Measurements from ENCODE around the gene PAGE1. TPM values are rescaled to one million over a fixed set of nuclear protein-coding genes. Genes with fewer than 3 reads are reported as not detected.

The PAGE1 gene
- total RNA-seq, 1 experiment from 2014 or later, result not detected

GRCh38 chrX:49727847-49728246 is 32.1 kb upstream of the PAGE1 start:
- Histone ChIP-seq H4K8ac (replicated peaks; ENCODE audit: insufficient read length, low read depth, low read length) (no peak overlapping the region), H3K27ac (ENCODE audit: insufficient read length, low read depth, low read length) (no peak overlapping the region), H2BK12ac (ENCODE audit: insufficient read length, low read depth, low read length) (no peak overlapping the region), H3K79me2 (ENCODE audit: insufficient read depth, low read length) (no peaks in the 10 kb centered on the region), H3K23me2 (ENCODE audit: insufficient read length, low read depth, low read length, poor library complexity, severe bottlenecking) (no peaks in the 10 kb centered on the region), H3K79me1 (ENCODE audit: insufficient read depth, low read depth, low read length, poor library complexity, severe bottlenecking) (no peaks in the 10 kb centered on the region), H4K20me1 (ENCODE audit: control insufficient read depth, insufficient read depth, insufficient read length) (no peaks in the 10 kb centered on the region), H3K9me3 (ENCODE audit: control insufficient read depth, low read depth, low read length) (peaks cover 25% of the 10 kb centered on the region), H4K5ac (ENCODE audit: insufficient read length, low read depth, low read length) (no peak overlapping the region), H3K4me2 (ENCODE audit: insufficient read depth, insufficient read length, low read length) (no peak overlapping the region), H3T11ph (ENCODE audit: low read length) (no peak overlapping the region), H3K27me3 (ENCODE audit: insufficient read depth, low read length) (no peaks in the 10 kb centered on the region), H3K23ac (ENCODE audit: insufficient read length, low read depth, low read length) (no peak overlapping the region), H2BK5ac (ENCODE audit: insufficient read length, low read length) (no peak overlapping the region), H2AK5ac (ENCODE audit: insufficient read length, low read length) (no peak overlapping the region), H4K91ac (ENCODE audit: insufficient read length, low read depth, low read length) (no peak overlapping the region), H3K56ac (ENCODE audit: insufficient read length, low read depth, low read length) (no peak overlapping the region), H2BK20ac (ENCODE audit: low read depth, low read length, poor library complexity, severe bottlenecking) (no peak overlapping the region), H2BK15ac (ENCODE audit: low read depth, low read length) (no peak overlapping the region), H3K18ac (ENCODE audit: insufficient read length, low read depth, low read length) (no peak overlapping the region), H3K14ac (ENCODE audit: insufficient read depth, low read length) (no peak overlapping the region), H3K9ac (ENCODE audit: extremely low read depth, insufficient read length, low read length) (no peak overlapping the region), H3K4ac (ENCODE audit: low read depth, low read length) (no peak overlapping the region), H3K4me1 (ENCODE audit: insufficient read depth, low read length) (no peaks in the 10 kb centered on the region), H2AFZ (ENCODE audit: low read length) (no peak overlapping the region), H2BK120ac (ENCODE audit: low read depth, low read length, poor library complexity, severe bottlenecking) (no peak overlapping the region)
- no peak overlapping the region for H3K27ac Mint-ChIP-seq
- DNase-seq, result no peak
- peaks cover 6 to 13% of the 10 kb centered on the region in 2 experiments; a peak in 3 of 4 replicates for H3K4me1 Mint-ChIP-seq
- WGBS (ENCODE audit: extremely low coverage, insufficient read length, low lambda C conversion rate), result no CpG with 5 or more reads among the region's 9 CpGs
- no peak overlapping the region for H3K4me3 Mint-ChIP-seq
- no peaks in the 10 kb centered on the region; a peak in 3 of 7 replicates for H3K36me3 Mint-ChIP-seq (ENCODE audit: insufficient read depth in 1 of 3, low read depth in 3 of 3)
- peaks cover 3% of the 10 kb centered on the region; the same call in 1 of the 2 replicates for H3K27me3 Mint-ChIP-seq (ENCODE audit: low read depth)
- peaks cover 60 to 71% of the 10 kb centered on the region in 2 experiments for H3K9me3 Mint-ChIP-seq
- TF ChIP-seq CTCF (conservative IDR thresholded peaks at IDR 0.05), result no peak
